DND-41 (cell line): ENCODE measurements around the gene PAAF1.

Experiments
- ATAC-seq: fragments of 200-7000 bp; cut with Tn5 transposase; 3 replicates; pipeline ENCODE4 v1.9.1; 2021; ENCODE audit warnings: low read depth; ENCODE audit not compliant: insufficient read depth
- DNase-seq: peaks from one replicate; pipeline ENCODE4 v3.0.0-alpha.2; 2020
- H2AFZ ChIP-seq: 2 replicates; pipeline ENCODE4 v1.6.0; 2012; ENCODE audit warnings: low read depth, low read length
- H3K27ac ChIP-seq: 2 replicates; pipeline ENCODE4 v1.5.1; 2012; ENCODE audit warnings: low read length, inconsistent platforms
- H3K27me3 ChIP-seq: fragments of 200-600 bp; sonication (generic); 2 replicates; pipeline ENCODE4 v1.6.0; 2012; ENCODE audit warnings: low read length, mild to moderate bottlenecking, inconsistent platforms; ENCODE audit not compliant: insufficient read depth, poor library complexity
- H3K36me3 ChIP-seq: 2 replicates; pipeline ENCODE4 v1.5.1; 2012; ENCODE audit warnings: low read length, inconsistent platforms; ENCODE audit not compliant: insufficient read depth
- H3K4me1 ChIP-seq: 2 replicates; pipeline ENCODE4 v1.5.1; 2012; ENCODE audit warnings: mild to moderate bottlenecking, low read length; ENCODE audit not compliant: insufficient read depth
- H3K4me2 ChIP-seq: 2 replicates; pipeline ENCODE4 v1.6.0; 2012; ENCODE audit warnings: mild to moderate bottlenecking, moderate library complexity, low read length, inconsistent platforms; ENCODE audit not compliant: insufficient read depth
- H3K4me3 ChIP-seq, 2 experiments: fragments of 200-600 bp in 1 of 2; shearing (Covaris generic) in 1 of 2; 2 replicates each; pipeline ENCODE4 v1.5.1; 2012 to 2016; ENCODE audit warnings: inconsistent platforms in 2 of 2, low read length in 2 of 2, mild to moderate bottlenecking in 2 of 2, low read depth in 1 of 2, moderate library complexity in 1 of 2
- H3K79me2 ChIP-seq: 2 replicates; pipeline ENCODE4 v1.6.0; 2012; ENCODE audit warnings: low read length, inconsistent platforms; ENCODE audit not compliant: insufficient read depth
- H3K9ac ChIP-seq: 2 replicates; pipeline ENCODE4 v1.6.0; 2012; ENCODE audit warnings: low read depth, mild to moderate bottlenecking, inconsistent platforms, low read length, moderate library complexity
- H3K9me3 ChIP-seq: 2 replicates; pipeline ENCODE4 v1.5.1; 2012; ENCODE audit warnings: low read length, moderate library complexity, mild to moderate bottlenecking, inconsistent platforms; ENCODE audit not compliant: insufficient read depth, severe bottlenecking
- H4K20me1 ChIP-seq: 2 replicates; pipeline ENCODE4 v1.6.0; 2012; ENCODE audit warnings: low read length; ENCODE audit not compliant: insufficient read depth
- EZH2 ChIP-seq: IDR thresholded peaks from 3 replicates; pipeline ENCODE4 v1.6.1; 2012; ENCODE audit warnings: borderline replicate concordance, low read depth, mild to moderate bottlenecking, moderate library complexity, low read length, inconsistent platforms; ENCODE audit not compliant: severe bottlenecking
- TF ChIP-seq, protein P1 (sequence below): IDR thresholded peaks from 2 replicates; pipeline ENCODE4 v1.5.1; 2012; ENCODE audit warnings: borderline replicate concordance, low read length, moderate library complexity, mild to moderate bottlenecking; ENCODE audit not compliant: poor library complexity, severe bottlenecking; ENCODE audit errors: extremely low read depth

PAAF1 gene

GRCh38 chr11:73838443-73839122, 38.2 kb upstream of the PAAF1 start:
- Histone ChIP-seq H3K4me1 (no peaks in the 10 kb centered on the region), H4K20me1 (no peaks in the 10 kb centered on the region), H3K79me2 (no peaks in the 10 kb centered on the region), H3K36me3 (peaks cover 16% of the 10 kb centered on the region), H3K27ac (no peak overlapping the region), H3K4me2 (no peak overlapping the region), H3K27me3 (no peaks in the 10 kb centered on the region), H3K4me3 (no peak overlapping the region), H3K9ac (no peak overlapping the region), H2AFZ (no peak overlapping the region), H3K9me3 (no peaks in the 10 kb centered on the region)
- TF ChIP-seq EZH2 = no peak
- TF ChIP-seq, protein P1, sequence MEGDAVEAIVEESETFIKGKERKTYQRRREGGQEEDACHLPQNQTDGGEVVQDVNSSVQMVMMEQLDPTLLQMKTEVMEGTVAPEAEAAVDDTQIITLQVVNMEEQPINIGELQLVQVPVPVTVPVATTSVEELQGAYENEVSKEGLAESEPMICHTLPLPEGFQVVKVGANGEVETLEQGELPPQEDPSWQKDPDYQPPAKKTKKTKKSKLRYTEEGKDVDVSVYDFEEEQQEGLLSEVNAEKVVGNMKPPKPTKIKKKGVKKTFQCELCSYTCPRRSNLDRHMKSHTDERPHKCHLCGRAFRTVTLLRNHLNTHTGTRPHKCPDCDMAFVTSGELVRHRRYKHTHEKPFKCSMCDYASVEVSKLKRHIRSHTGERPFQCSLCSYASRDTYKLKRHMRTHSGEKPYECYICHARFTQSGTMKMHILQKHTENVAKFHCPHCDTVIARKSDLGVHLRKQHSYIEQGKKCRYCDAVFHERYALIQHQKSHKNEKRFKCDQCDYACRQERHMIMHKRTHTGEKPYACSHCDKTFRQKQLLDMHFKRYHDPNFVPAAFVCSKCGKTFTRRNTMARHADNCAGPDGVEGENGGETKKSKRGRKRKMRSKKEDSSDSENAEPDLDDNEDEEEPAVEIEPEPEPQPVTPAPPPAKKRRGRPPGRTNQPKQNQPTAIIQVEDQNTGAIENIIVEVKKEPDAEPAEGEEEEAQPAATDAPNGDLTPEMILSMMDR = no peak
- ATAC-seq (no peak), DNase-seq (no peak)

- H3K27me3 ChIP-seq = no peaks in the 10 kb centered on the region
- H2AFZ ChIP-seq = no peak overlapping the region
- no peaks in the 10 kb centered on the region for H3K4me1 ChIP-seq
- no peak overlapping the region for H3K4me2 ChIP-seq
- H3K4me3 ChIP-seq = no peak overlapping the region
- TF ChIP-seq, protein P1 = no peak
- no peak for TF ChIP-seq EZH2
- no peak overlapping the region for H3K27ac ChIP-seq
- no peaks in the 10 kb centered on the region for H3K79me2 ChIP-seq
- no peaks in the 10 kb centered on the region for H3K9me3 ChIP-seq
- no peaks in the 10 kb centered on the region for H4K20me1 ChIP-seq
- peaks cover 19% of the 10 kb centered on the region for H3K36me3 ChIP-seq
- DNase-seq (no peak), ATAC-seq (no peak)
- H3K9ac ChIP-seq = no peak overlapping the region
Measured at GRCh38 chr11:73839123-73839457, 37.7 kb upstream of the PAAF1 start.

GRCh38 chr11:73851046-73851764, 25.6 kb upstream of the PAAF1 start:
- TF ChIP-seq, protein P1 = no peak
- TF ChIP-seq EZH2 = no peak
- Histone ChIP-seq H3K9ac (no peak overlapping the region), H2AFZ (no peak overlapping the region), H3K9me3 (no peaks in the 10 kb centered on the region), H3K4me2 (no peak overlapping the region), H3K36me3 (peaks cover 8% of the 10 kb centered on the region; the same call in 1 of the 2 replicates), H3K27me3 (no peaks in the 10 kb centered on the region), H3K27ac (no peak overlapping the region), H4K20me1 (no peaks in the 10 kb centered on the region), H3K4me3 (no peak overlapping the region), H3K79me2 (no peaks in the 10 kb centered on the region), H3K4me1 (no peaks in the 10 kb centered on the region)
- DNase-seq (no peak), ATAC-seq (no peak)
